ENCODE results near the gene GALNT1. TPM values are rescaled to one million over a fixed set of nuclear protein-coding genes. Genes with fewer than 3 reads are reported as not detected.

GALNT1 gene
- total RNA-seq, 1 experiment from 2014 or later: 16.0 TPM

- in situ Hi-C loops (cut with HindIII; ENCODE audit: low pct_unique_long_range_greater_than_20kb, low sequenced_read_pairs): no loop called here
- DNase-seq (ENCODE audit: low read depth): no peak
Measured at GRCh38 chr18:35695384-35695783, 113.8 kb downstream of the GALNT1 start.

- DNase-seq (ENCODE audit: low read depth): no peak
- in situ Hi-C loops (cut with HindIII; ENCODE audit: low pct_unique_long_range_greater_than_20kb, low sequenced_read_pairs): no loop called here
Measured at GRCh38 chr18:35695803-35696202, 114.3 kb downstream of the GALNT1 start.

GRCh38 chr18:35696307-35696706 lies 114.8 kb downstream of the GALNT1 start:
- no peak for DNase-seq (ENCODE audit: low read depth)
- in situ Hi-C loops (cut with HindIII; ENCODE audit: low pct_unique_long_range_greater_than_20kb, low sequenced_read_pairs): no loop called here

- DNase-seq (ENCODE audit: low read depth): no peak
- in situ Hi-C loops (cut with HindIII; ENCODE audit: low pct_unique_long_range_greater_than_20kb, low sequenced_read_pairs): no loop called here
Measured at GRCh38 chr18:35697869-35698268, 116.3 kb downstream of the GALNT1 start.

DNA sequence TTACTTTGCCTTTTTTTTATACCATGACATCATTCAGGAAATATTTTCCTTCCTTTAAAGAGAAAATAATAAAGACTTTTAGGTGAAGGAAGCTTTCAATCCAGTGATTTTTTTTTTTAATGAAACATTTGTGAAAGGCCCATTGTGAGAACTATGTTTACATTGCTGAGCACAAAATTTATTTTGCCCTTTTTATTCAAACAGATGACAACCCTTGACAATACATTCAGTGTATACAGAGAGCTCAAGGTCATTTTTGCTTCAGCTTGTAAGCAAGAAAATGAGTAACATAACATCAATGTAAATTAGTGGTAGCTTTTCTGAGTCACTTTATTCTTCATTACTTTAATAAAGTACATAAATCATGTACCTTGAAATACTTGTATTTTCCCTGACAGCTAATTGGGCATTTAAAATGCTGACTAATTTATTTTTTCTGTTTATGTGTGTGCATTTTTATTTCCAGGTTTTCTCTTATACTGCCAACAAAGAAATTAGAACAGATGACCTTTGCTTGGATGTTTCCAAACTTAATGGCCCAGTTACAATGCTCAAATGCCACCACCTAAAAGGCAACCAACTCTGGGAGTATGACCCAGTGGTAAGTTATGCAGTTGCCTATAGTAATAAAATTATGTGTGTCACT lies 121.6 kb downstream of the GALNT1 start:
- in situ Hi-C loops (cut with HindIII; ENCODE audit: low pct_unique_long_range_greater_than_20kb, low sequenced_read_pairs): no loop called here
- DNase-seq (ENCODE audit: low read depth): no peak

GRCh38 chr18:35705988-35706387 lies 124.4 kb downstream of the GALNT1 start:
- in situ Hi-C loops (cut with HindIII; ENCODE audit: low pct_unique_long_range_greater_than_20kb, low sequenced_read_pairs): no loop called here

GRCh38 chr18:35707247-35707646 lies 125.7 kb downstream of the GALNT1 start:
- in situ Hi-C loops (cut with HindIII; ENCODE audit: low pct_unique_long_range_greater_than_20kb, low sequenced_read_pairs): no loop called here
- DNase-seq (ENCODE audit: low read depth): no peak

More at GRCh38 chr18:35705988-35706387, 124.4 kb downstream of the GALNT1 start:
- DNase-seq (ENCODE audit: low read depth): no peak

- in situ Hi-C loops (cut with HindIII; ENCODE audit: low pct_unique_long_range_greater_than_20kb, low sequenced_read_pairs): no loop called here
- no peak for DNase-seq (ENCODE audit: low read depth)
Measured at GRCh38 chr18:35707674-35708073, 126.1 kb downstream of the GALNT1 start.

- in situ Hi-C loops (cut with HindIII; ENCODE audit: low pct_unique_long_range_greater_than_20kb, low sequenced_read_pairs): no loop called here
- no peak for DNase-seq (ENCODE audit: low read depth)
Measured at GRCh38 chr18:35710581-35710980, 129.0 kb downstream of the GALNT1 start.

DNA sequence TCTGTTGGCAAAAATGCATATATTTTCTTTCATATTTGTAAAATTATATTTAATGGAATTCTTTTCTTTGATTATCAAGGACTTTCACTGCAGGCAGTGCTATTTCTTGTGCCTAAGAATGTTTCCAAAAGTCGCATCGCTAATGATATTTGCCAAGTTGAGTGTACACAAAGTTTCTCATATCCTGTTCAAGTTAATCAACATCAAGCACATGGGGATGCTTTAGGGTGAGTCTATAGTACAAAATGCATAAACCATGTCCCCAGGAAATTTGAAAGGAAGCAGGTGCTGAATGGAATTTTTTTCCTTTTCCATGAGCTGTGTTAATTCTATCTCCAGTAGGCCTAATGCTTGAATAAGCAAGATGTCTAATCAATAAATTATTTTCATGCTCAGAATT lies 129.7 kb downstream of the GALNT1 start:
- in situ Hi-C loops (cut with HindIII; ENCODE audit: low pct_unique_long_range_greater_than_20kb, low sequenced_read_pairs): no loop called here
- no peak for DNase-seq (ENCODE audit: low read depth)

GRCh38 chr18:35713545-35713944 lies 132.0 kb downstream of the GALNT1 start:
- no peak for DNase-seq (ENCODE audit: low read depth)
- in situ Hi-C loops (cut with HindIII; ENCODE audit: low pct_unique_long_range_greater_than_20kb, low sequenced_read_pairs): no loop called here

GRCh38 chr18:35714539-35714938 lies 133.0 kb downstream of the GALNT1 start:
- no peak for DNase-seq (ENCODE audit: low read depth)
- in situ Hi-C loops (cut with HindIII; ENCODE audit: low pct_unique_long_range_greater_than_20kb, low sequenced_read_pairs): no loop called here

- in situ Hi-C loops (cut with HindIII; ENCODE audit: low pct_unique_long_range_greater_than_20kb, low sequenced_read_pairs): no loop called here
Measured at GRCh38 chr18:35715139-35715538, 133.6 kb downstream of the GALNT1 start.

DNA sequence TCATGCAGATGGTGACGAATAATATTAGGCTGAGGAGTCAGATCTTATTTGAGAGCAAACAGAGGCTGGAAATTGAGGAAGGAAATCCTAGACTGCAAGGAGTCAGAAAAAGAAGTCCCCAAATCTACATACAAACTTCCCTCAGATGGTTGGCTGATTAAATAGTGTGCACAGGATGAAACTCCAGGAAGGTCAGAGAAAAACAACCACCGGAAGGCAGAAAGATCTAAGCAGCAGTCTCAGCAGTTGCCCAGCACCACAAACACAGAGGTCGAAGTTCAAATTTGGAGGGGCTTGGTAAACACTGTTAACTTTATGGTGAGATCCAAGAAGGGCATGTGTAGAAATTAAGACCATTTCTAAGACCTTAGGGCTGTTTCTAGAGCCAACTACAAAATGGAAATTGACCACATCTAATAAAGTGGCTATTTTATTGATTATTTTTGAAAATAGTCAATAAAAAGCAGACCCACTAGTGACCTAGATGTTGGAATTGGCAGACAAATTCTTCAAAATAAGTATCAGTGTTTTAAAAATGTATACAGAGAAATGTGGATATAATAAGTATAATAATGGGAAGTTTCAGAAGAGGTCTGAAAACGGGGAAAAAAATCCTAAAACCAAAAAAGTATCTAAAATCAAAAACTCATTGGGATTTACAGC lies 134.8 kb downstream of the GALNT1 start:
- no peak for DNase-seq (ENCODE audit: low read depth)
- in situ Hi-C loops (cut with HindIII; ENCODE audit: low pct_unique_long_range_greater_than_20kb, low sequenced_read_pairs): no loop called here

More at GRCh38 chr18:35715139-35715538, 133.6 kb downstream of the GALNT1 start:
- no peak for DNase-seq (ENCODE audit: low read depth)

DNA sequence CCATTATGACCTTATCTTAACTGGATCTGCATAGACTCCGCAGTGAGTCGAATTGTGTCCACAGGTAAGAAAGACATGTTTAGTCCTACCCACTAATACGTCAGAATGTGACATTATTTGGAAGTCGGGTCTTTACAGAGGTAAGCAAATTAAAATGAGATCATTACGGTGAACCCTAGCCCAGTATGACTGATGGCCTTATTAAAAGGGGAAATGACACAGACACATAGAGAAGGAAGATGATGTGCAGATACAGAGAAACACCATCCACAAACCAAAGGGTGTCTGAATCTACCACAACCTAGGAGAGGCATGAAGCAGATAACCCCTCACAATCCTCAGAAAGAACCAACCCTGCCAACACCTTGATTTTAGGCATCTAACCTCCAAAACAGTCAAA lies 135.6 kb downstream of the GALNT1 start:
- in situ Hi-C loops (cut with HindIII; ENCODE audit: low pct_unique_long_range_greater_than_20kb, low sequenced_read_pairs): no loop called here
- DNase-seq (ENCODE audit: low read depth): no peak

- in situ Hi-C loops (cut with HindIII; ENCODE audit: low pct_unique_long_range_greater_than_20kb, low sequenced_read_pairs): no loop called here
- DNase-seq (ENCODE audit: low read depth): no peak
Measured at GRCh38 chr18:35721431-35722081, 140.0 kb downstream of the GALNT1 start.

GRCh38 chr18:35728676-35729075 lies 147.1 kb downstream of the GALNT1 start:
- DNase-seq (ENCODE audit: low read depth): no peak
- in situ Hi-C loops (cut with HindIII; ENCODE audit: low pct_unique_long_range_greater_than_20kb, low sequenced_read_pairs): no loop called here

GRCh38 chr18:35729991-35730668 lies 148.6 kb downstream of the GALNT1 start:
- DNase-seq (ENCODE audit: low read depth): no peak
- in situ Hi-C loops (cut with HindIII; ENCODE audit: low pct_unique_long_range_greater_than_20kb, low sequenced_read_pairs): no loop called here

All from Caki2 (cell line).